ENCODE measurements around the gene RTKN2. TPM values are rescaled to one million over a fixed set of nuclear protein-coding genes. Genes with fewer than 3 reads are reported as not detected.

Gene RTKN2
- total RNA-seq, 1 donor from 2014 or later, result 6.7 TPM

DNA sequence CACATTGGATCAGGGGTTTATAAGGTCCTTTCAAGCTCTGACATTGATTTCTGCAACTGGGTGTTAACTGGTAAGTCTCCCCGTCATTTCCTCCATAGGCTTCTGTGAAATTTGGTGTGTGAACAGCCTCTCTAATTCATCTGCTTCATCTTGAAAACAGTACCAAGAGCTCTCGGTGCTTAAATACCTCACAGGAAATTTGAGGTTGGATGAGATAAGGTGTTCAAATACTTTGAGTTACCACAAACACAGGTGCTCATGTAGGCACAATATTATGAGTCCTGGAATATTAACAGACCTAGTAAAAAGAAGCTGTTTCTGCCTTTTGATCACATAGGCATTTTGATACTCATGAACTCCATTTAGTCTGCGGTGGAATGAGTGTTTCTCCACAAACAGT, 85.2 kb downstream of the RTKN2 start:
- TF ChIP-seq, protein P1, sequence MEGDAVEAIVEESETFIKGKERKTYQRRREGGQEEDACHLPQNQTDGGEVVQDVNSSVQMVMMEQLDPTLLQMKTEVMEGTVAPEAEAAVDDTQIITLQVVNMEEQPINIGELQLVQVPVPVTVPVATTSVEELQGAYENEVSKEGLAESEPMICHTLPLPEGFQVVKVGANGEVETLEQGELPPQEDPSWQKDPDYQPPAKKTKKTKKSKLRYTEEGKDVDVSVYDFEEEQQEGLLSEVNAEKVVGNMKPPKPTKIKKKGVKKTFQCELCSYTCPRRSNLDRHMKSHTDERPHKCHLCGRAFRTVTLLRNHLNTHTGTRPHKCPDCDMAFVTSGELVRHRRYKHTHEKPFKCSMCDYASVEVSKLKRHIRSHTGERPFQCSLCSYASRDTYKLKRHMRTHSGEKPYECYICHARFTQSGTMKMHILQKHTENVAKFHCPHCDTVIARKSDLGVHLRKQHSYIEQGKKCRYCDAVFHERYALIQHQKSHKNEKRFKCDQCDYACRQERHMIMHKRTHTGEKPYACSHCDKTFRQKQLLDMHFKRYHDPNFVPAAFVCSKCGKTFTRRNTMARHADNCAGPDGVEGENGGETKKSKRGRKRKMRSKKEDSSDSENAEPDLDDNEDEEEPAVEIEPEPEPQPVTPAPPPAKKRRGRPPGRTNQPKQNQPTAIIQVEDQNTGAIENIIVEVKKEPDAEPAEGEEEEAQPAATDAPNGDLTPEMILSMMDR (IDR thresholded peaks at IDR 0.05; ENCODE audit: insufficient read depth, low read length, poor library complexity, severe bottlenecking), result no peak
- no peak for DNase-seq (ENCODE audit: low read depth)
- no peak overlapping the region for H3K4me3 ChIP-seq (ENCODE audit: low read depth, low read length)
- no peaks in the 10 kb centered on the region for H3K27me3 ChIP-seq (ENCODE audit: control insufficient read depth, insufficient read depth, low read length)
- no peaks in the 10 kb centered on the region for H3K36me3 ChIP-seq (ENCODE audit: control insufficient read depth, insufficient read depth, low read length)

DNA sequence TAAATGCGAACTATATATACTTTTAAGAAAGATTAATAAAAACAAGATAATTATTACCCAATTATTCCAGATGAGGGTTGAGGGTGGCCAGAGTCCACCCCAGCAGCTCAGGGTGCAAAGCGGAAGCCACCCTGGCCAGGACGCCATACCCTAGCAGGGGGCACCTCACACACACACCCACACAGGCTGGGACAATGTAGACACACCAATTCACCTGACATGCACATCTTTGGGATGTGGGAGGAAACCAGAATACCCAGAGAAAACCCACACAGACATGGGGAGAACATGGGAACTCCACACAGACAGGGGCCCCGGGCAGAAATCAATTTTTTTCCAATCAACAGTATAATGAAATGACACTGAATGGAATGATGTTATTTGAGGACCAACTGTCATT, 86.0 kb downstream of the RTKN2 start:
- TF ChIP-seq, protein P1 (IDR thresholded peaks at IDR 0.05; ENCODE audit: insufficient read depth, low read length, poor library complexity, severe bottlenecking), result no peak
- no peak for DNase-seq (ENCODE audit: low read depth)
- Histone ChIP-seq H3K4me3 (ENCODE audit: low read depth, low read length) (no peak overlapping the region), H3K27me3 (ENCODE audit: control insufficient read depth, insufficient read depth, low read length) (no peaks in the 10 kb centered on the region), H3K36me3 (ENCODE audit: control insufficient read depth, insufficient read depth, low read length) (no peaks in the 10 kb centered on the region)

DNA sequence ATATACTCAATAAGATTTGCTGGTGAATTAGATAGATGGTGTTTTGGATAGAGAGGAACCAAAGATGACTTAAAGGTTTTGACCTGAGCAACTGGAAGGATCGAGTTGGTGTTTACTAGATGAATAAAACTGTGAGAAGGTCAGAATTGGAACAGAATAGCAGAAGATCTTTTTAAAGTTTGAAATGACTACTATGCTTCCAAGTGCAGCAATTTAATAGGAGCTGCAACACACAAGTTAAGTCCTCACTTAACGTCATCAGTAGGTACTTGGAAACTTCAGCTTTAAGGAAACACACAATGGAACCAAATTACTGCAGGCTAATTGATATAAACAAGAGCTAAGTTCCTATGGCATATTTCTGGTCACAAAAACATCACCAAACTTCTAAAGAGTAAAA, 86.5 kb downstream of the RTKN2 start:
- H3K4me3 ChIP-seq (ENCODE audit: low read depth, low read length), result no peak overlapping the region
- no peak for DNase-seq (ENCODE audit: low read depth)
- no peaks in the 10 kb centered on the region for H3K36me3 ChIP-seq (ENCODE audit: control insufficient read depth, insufficient read depth, low read length)
- H3K27me3 ChIP-seq (ENCODE audit: control insufficient read depth, insufficient read depth, low read length), result no peaks in the 10 kb centered on the region
- TF ChIP-seq, protein P1 (IDR thresholded peaks at IDR 0.05; ENCODE audit: insufficient read depth, low read length, poor library complexity, severe bottlenecking), result no peak

DNA sequence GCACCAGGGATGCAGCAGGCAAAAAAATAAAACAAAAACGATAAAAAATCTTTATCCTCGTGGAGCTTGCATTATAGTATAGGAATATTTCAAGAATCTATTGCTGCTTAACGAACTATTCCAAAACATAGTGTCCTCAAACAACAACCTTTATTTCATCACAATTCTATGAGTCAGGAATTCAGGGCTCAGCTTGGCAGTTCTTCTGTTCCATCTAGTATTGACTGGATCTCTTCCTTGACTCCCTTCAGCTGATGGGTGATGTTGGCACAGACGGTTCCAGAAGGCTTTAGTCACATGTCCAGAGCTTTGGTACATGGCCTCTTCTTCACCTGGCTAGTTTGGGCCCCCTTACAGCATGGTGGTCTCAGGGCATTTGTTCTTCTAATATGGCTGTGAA, 88.0 kb downstream of the RTKN2 start:
- no peak for DNase-seq (ENCODE audit: low read depth)
- TF ChIP-seq, protein P1 (IDR thresholded peaks at IDR 0.05; ENCODE audit: insufficient read depth, low read length, poor library complexity, severe bottlenecking), result no peak
- Histone ChIP-seq H3K4me3 (ENCODE audit: low read depth, low read length) (no peak overlapping the region), H3K36me3 (ENCODE audit: control insufficient read depth, insufficient read depth, low read length) (no peaks in the 10 kb centered on the region), H3K27me3 (ENCODE audit: control insufficient read depth, insufficient read depth, low read length) (no peaks in the 10 kb centered on the region)

DNA sequence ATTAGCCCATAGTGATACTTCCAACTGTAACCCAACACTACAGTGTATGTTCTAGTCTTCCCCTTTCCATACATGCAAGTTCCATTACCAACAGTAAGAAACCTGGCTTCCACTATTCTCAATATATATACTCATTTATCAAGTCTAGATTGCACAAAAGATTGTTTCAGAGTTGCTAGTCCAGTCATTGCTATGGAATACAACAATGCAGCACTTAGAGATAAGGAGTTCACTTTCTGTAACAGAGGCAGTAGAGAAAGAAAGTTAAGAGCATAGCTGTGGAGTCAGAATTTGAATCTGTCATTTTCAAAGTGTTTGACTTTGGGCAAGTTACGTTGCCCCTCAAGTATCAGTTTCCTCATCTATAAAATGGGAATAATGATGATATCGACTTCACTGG, 90.1 kb downstream of the RTKN2 start:
- Histone ChIP-seq H3K27me3 (ENCODE audit: control insufficient read depth, insufficient read depth, low read length) (no peaks in the 10 kb centered on the region), H3K4me3 (ENCODE audit: low read depth, low read length) (no peak overlapping the region), H3K36me3 (ENCODE audit: control insufficient read depth, insufficient read depth, low read length) (no peaks in the 10 kb centered on the region)
- no peak for DNase-seq (ENCODE audit: low read depth)
- TF ChIP-seq, protein P1 (IDR thresholded peaks at IDR 0.05; ENCODE audit: insufficient read depth, low read length, poor library complexity, severe bottlenecking), result no peak

DNA sequence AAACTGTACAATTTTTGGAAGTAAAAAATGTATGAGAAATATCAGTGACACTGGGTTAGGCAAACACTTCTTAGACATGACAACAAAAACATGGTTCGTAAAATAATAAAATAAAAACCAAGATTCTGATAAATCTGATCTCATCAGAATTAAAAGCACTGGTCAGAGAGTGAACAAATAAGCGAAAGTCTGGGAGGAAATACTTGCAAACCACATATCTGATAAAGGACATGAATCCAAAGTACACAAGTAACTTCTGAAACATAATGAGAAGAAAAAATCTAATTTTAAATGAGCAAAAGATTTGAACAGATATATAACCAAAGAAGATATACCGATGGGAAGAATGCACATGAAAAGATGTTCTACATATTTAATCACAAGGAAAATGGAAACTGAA, 91.5 kb downstream of the RTKN2 start:
- H3K27me3 ChIP-seq (ENCODE audit: control insufficient read depth, insufficient read depth, low read length), result no peaks in the 10 kb centered on the region
- DNase-seq (ENCODE audit: low read depth), result no peak

More for the DNA sequence above, 91.5 kb downstream of the RTKN2 start:
- TF ChIP-seq, protein P1 (IDR thresholded peaks at IDR 0.05; ENCODE audit: insufficient read depth, low read length, poor library complexity, severe bottlenecking), result no peak
- H3K36me3 ChIP-seq (ENCODE audit: control insufficient read depth, insufficient read depth, low read length), result no peaks in the 10 kb centered on the region
- H3K4me3 ChIP-seq (ENCODE audit: low read depth, low read length), result no peak overlapping the region
